ENCODE measurements around the gene SDC3. TPM values are rescaled to one million over a fixed set of nuclear protein-coding genes. Genes with fewer than 3 reads are reported as not detected.

The SDC3 gene
- total RNA-seq, 2 donors from 2014 or later: 94.1 to 143 TPM

DNA sequence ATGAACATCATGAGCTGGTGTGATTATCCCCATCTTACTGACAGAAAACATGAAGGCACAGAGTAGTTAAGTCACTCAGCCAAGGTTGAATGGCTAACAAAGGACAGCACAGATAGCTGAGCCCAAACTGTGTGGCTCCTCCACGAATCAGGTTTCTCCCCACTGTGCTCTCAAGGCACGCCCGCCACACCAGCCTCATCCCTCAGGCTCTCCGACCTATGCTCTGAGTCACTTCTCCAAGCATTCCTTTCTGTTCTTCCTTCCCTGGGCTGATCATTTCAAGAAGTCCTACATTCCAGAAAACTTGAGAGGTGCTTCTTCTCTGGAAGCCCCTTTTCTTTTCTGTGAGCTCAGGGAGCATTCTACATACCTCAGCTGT, 25.3 kb upstream of the SDC3 start:
- Histone ChIP-seq H3K36me3 (ENCODE audit: control insufficient read depth, insufficient read depth, low read length) (peaks cover 70% of the 10 kb centered on the region), H3K9ac (ENCODE audit: extremely low read depth, low read length, poor library complexity, severe bottlenecking) (no peak overlapping the region), H3K4me3 (ENCODE audit: low read length) (no peak overlapping the region), H3K4me1 (ENCODE audit: control insufficient read depth, insufficient read depth, low read length) (no peaks in the 10 kb centered on the region), H3K27ac (ENCODE audit: low read depth, low read length) (peak overlapping the region; percentile 34), H3K27me3 (ENCODE audit: control insufficient read depth, insufficient read depth, low read length, poor library complexity, severe bottlenecking) (no peaks in the 10 kb centered on the region), H3K9me3 (ENCODE audit: control insufficient read depth, low read length) (no peaks in the 10 kb centered on the region)
- no peaks in the 10 kb centered on the region for H3K9me3 Mint-ChIP-seq
- peaks cover 49% of the 10 kb centered on the region for H3K36me3 Mint-ChIP-seq (ENCODE audit: low read depth)
- TF ChIP-seq, protein P1, sequence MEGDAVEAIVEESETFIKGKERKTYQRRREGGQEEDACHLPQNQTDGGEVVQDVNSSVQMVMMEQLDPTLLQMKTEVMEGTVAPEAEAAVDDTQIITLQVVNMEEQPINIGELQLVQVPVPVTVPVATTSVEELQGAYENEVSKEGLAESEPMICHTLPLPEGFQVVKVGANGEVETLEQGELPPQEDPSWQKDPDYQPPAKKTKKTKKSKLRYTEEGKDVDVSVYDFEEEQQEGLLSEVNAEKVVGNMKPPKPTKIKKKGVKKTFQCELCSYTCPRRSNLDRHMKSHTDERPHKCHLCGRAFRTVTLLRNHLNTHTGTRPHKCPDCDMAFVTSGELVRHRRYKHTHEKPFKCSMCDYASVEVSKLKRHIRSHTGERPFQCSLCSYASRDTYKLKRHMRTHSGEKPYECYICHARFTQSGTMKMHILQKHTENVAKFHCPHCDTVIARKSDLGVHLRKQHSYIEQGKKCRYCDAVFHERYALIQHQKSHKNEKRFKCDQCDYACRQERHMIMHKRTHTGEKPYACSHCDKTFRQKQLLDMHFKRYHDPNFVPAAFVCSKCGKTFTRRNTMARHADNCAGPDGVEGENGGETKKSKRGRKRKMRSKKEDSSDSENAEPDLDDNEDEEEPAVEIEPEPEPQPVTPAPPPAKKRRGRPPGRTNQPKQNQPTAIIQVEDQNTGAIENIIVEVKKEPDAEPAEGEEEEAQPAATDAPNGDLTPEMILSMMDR (conservative IDR thresholded peaks at IDR 0.05): no peak
- no peak overlapping the region for H3K4me3 Mint-ChIP-seq
- H3K27me3 Mint-ChIP-seq (ENCODE audit: insufficient read depth): no peaks in the 10 kb centered on the region
- H3K27ac Mint-ChIP-seq: peak overlapping the region; percentile 40
- peaks cover 1% of the 10 kb centered on the region for H3K4me1 Mint-ChIP-seq
- DNase-seq: no peak
- WGBS, 2 experiments (ENCODE audit: insufficient coverage in 1 of 2, insufficient read length in 1 of 2): 92 to 98% methylated on average over 4 of the region's 4 CpGs

DNA sequence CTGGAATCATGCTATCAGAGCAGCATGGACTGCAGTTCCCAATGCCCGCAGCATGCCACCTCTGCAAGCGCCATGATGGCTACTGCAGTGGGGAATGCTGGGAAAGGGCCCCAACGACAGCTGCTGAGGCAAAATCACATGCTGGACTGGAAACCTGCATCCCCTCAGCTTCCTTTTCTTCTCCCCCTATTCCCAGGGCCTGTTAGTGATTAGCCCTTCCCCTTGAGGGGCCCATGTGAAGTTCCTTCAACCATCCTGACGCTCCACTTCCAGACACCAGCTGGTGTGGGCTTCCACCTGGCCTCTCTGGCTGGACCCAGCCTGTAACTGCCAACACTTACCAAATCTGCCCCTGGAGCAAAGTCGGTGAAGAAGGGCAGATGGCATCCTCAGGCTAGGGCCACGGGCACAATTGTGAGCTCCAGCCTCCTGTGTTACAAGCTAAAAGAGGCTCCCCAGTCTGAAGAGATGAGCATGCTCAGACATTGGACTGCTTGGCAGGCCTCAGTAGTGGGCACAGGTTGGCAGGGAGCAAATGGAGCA, 22.1 kb upstream of the SDC3 start:
- 90 to 100% methylated on average over 3 to 6 of the region's 6 CpGs for WGBS, 2 experiments (ENCODE audit: insufficient coverage in 1 of 2, insufficient read length in 1 of 2)
- TF ChIP-seq, protein P1 (conservative IDR thresholded peaks at IDR 0.05): no peak
- peaks cover 1% of the 10 kb centered on the region for H3K4me1 Mint-ChIP-seq
- peaks cover 28% of the 10 kb centered on the region for H3K36me3 Mint-ChIP-seq (ENCODE audit: low read depth)
- H3K27ac Mint-ChIP-seq: peak overlapping the region; percentile 36
- H3K27me3 Mint-ChIP-seq (ENCODE audit: insufficient read depth): no peaks in the 10 kb centered on the region
- no peaks in the 10 kb centered on the region for H3K9me3 ChIP-seq (ENCODE audit: control insufficient read depth, low read length)
- peak overlapping the region; percentile 40 for H3K27ac ChIP-seq (ENCODE audit: low read depth, low read length)
- no peaks in the 10 kb centered on the region for H3K4me1 ChIP-seq (ENCODE audit: control insufficient read depth, insufficient read depth, low read length)
- no peaks in the 10 kb centered on the region for H3K9me3 Mint-ChIP-seq
- H3K9ac ChIP-seq (ENCODE audit: extremely low read depth, low read length, poor library complexity, severe bottlenecking): no peak overlapping the region
- no peak overlapping the region for H3K4me3 Mint-ChIP-seq
- H3K36me3 ChIP-seq (ENCODE audit: control insufficient read depth, insufficient read depth, low read length): peaks cover 46% of the 10 kb centered on the region
- H3K27me3 ChIP-seq (ENCODE audit: control insufficient read depth, insufficient read depth, low read length, poor library complexity, severe bottlenecking): no peaks in the 10 kb centered on the region
- no peak overlapping the region for H3K4me3 ChIP-seq (ENCODE audit: low read length)
- DNase-seq: peak; percentile 66

DNA sequence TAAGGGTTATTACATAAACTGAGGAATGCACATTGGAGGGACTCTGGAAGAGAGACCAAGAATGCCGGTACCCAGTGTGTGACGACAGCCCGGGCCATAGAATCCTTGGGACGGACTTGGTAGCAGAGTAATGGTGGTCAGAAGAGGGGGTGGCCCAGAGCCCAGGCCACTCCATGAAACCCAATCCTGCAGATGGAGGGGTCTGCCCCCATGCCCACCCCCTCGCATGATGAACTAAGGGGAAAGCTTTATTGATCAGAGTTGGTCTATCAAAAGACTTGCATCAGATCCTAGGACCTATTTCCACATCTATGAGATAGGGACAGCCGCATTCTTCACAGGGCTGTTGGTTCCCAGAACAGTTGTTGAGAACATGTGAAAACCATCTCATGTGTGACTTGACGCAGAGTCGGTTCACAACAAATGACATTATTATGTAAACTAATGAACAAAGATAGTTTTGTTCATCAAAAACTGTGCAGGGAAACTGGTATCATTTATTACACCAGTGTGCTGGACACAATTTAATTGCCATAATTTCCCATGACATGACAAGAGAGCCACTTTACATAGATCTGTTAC, 21.5 kb upstream of the SDC3 start:
- no peaks in the 10 kb centered on the region for H3K9me3 Mint-ChIP-seq
- H3K4me3 Mint-ChIP-seq: no peak overlapping the region
- TF ChIP-seq, protein P1 (conservative IDR thresholded peaks at IDR 0.05): no peak
- H3K9me3 ChIP-seq (ENCODE audit: control insufficient read depth, low read length): no peaks in the 10 kb centered on the region
- no peaks in the 10 kb centered on the region for H3K27me3 ChIP-seq (ENCODE audit: control insufficient read depth, insufficient read depth, low read length, poor library complexity, severe bottlenecking)
- no peak overlapping the region for H3K27ac Mint-ChIP-seq
- peaks cover 23% of the 10 kb centered on the region for H3K36me3 Mint-ChIP-seq (ENCODE audit: low read depth)
- H3K4me3 ChIP-seq (ENCODE audit: low read length): no peak overlapping the region
- peaks cover 40% of the 10 kb centered on the region for H3K36me3 ChIP-seq (ENCODE audit: control insufficient read depth, insufficient read depth, low read length)
- no peak overlapping the region for H3K9ac ChIP-seq (ENCODE audit: extremely low read depth, low read length, poor library complexity, severe bottlenecking)
- WGBS, 2 experiments (ENCODE audit: insufficient coverage in 1 of 2, insufficient read length in 1 of 2): 90 to 97% methylated on average over 6 to 8 of the region's 8 CpGs
- no peaks in the 10 kb centered on the region for H3K27me3 Mint-ChIP-seq (ENCODE audit: insufficient read depth)
- DNase-seq: peak; percentile 59
- H3K27ac ChIP-seq (ENCODE audit: low read depth, low read length): peak overlapping the region; percentile 40
- no peaks in the 10 kb centered on the region for H3K4me1 ChIP-seq (ENCODE audit: control insufficient read depth, insufficient read depth, low read length)
- peaks cover 1% of the 10 kb centered on the region for H3K4me1 Mint-ChIP-seq

Measured in endodermal cell (in vitro differentiated cells).